Measurements from ENCODE around the gene SKP2.
"Not testable (repeated sequence)": the region's sequence is repeated elsewhere in the genome, so short reads cannot be mapped to it uniquely, and the experiment has no call there.

Gene SKP2

DNA sequence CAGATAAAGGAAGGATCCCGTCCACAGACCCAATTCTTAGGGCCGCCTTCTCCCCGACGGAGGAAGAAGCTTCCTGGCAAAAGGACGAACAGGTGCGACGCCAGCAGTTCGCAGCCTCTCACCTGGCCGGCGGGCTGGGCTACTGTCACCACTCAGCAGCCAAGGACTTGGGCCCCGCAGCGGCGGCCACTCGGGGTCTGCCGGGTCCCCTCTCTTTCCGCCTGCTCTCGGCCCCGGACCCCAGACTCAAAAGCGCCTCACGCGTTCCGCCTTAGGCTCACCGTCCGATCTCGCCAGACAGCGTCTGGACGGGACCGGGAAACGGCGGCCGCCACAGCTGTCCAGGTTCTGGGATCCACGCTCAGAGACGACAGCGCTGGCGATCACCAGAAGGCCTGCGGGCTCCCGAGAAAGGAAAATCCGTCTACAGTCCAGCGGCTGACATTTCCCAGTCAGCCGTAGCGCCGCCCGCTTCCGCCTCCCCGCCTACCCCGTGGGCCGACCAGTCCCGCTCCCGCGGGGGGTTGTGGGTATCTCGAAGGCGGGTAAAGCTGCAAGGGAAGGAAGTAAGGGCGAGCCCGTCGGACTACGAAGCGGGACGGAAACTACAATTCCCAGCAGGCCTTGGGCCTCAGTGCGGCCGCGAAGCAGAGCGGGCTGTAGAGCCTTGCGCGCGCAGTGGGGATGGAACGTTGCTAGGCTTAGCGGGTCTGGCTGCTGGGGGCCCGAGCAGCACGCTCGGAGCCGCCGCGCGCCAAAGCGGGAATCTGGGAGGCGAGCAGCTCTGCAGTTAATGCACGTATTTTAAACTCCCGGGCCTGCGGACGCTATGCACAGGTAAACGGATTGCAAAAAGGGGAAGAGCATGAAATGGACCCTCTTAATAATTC is at the start of gene SKP2, which contains the start of gene LMBRD2:
SKP2 (plus strand) TSS at position 678 of the 890 bp plus-strand sequence; CDS start at position 830, 152 bp downstream.
LMBRD2 (minus strand) TSS at position 454 of the 890 bp plus-strand sequence. CDS start 8,538 bp downstream, outside the sequence.
- DNase-seq, result peak; percentile 99

DNA sequence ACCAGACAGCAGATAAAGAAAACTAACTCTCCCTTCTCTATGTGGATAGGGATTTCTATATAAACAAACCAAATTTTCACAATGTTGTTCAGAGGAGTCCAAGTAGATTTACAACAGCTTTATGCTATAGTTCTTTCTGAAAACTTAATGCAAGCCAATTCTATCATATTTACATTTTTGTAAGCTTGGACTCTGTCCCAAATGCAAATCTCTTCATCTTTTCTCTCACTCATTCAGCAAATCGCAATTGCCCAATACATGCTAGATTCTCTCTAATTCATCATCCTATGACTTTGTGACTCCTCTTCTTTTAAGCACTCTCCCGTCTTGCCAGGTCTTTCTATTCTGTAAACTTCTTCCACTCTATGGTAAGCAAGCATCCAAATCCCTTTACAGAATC is 46.1 kb upstream of the SKP2 start:
- no peak for DNase-seq

DNA sequence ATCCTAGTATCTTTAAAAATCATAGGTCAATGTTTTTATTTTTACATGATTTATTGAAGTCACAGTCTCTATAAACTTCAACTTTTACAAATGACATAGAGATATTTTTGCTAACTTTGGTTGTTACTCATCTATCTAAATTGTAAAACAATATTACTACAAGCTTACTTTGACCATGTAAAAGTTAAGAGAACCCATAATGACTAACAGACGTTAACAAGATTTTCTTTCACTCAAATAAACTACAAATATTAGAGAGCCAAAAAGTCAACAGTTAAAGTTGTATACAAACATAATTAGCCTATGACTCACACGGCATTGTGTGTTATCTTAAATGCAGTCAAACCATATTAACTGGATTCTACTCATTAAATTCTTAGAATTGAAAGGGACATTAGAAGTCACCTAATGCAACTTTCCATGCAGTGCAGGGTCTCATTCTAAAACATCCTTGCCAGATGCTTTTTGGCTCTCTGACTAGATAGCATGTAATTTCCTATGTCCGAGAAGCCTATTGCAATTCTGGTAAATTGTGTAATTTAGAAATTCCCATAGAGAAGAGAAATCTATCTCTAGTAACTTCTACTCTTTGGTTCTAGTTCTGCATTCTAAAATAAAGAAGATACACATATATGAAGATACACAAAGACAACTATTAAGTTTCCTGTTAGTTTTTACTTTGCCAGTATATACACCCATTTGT is 43.0 kb upstream of the SKP2 start:
- no peak for DNase-seq

DNA sequence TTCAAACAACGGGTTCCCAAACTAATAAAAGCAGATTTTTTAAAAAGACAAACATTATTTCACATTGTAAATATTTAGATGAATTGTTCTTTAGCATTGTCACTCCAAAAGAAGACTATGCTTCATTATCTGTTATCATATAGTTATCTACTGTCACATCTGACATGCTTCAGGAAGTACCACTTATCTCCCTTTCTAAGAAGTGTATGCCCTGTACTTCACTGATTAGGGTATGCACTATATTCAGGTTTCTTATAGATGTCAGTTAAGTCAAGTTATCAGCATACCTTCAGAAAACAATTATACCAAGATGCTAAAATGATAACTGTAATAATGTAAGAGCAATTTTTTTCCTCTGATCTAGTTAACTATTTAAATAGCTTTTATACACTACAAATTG is 40.7 kb upstream of the SKP2 start:
- DNase-seq, result no peak

DNA sequence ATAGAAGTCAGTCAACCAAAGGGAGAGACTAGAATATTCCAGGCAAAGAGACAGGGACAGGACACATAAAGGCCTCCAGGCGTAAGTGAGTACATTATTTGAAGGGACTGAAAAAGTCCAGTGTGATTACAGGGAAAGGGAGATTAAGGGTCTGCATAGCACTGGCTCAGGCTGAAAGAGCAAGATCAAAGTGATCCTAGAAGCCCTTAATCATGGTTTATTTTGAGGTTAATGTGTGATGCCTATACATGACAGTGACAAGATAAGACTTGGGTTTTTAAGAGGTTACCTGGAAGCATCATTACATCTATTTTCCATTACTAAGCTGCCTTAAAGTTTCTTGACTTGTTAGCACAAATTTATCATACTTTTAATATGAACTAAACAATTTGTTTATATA is 26.0 kb upstream of the SKP2 start:
- DNase-seq, result no peak

DNA sequence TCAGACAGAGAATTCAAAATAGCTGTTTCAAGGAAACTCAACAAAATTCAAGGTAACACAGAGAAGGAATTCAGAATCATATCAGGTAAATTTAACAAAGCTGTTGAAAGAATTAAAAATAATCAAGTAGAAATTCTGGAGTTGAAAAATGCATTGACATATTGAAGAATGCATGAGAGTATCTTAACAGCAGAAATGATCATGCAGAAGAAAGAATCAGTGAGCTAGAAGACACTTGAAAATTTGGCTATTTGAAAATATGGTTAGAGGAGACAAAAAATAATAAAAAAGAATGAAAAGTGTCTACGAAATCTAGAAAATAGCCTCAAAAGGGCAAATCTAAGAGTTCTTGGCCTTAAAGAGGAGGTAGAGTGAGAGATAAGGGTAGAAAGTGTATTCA is 23.1 kb upstream of the SKP2 start:
- no peak for DNase-seq

DNA sequence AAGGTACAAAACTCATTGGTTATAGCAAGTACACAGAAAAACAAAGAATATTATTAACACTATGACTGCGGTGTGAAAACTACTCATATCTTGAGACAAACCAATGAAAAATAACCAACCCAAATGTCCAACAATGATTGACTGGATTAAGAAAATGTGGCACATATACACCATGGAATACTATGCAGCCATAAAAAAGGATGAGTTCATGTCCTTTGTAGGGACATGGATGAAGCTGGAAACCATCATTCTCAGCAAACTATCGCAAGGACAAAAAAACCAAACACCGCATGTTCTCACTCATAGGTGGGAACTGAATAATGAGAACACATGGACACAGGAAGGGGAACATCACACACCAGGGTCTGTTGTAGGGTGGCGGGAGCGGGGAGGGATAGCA is 22.2 kb upstream of the SKP2 start:
- DNase-seq, result not testable (repeated sequence)

DNA sequence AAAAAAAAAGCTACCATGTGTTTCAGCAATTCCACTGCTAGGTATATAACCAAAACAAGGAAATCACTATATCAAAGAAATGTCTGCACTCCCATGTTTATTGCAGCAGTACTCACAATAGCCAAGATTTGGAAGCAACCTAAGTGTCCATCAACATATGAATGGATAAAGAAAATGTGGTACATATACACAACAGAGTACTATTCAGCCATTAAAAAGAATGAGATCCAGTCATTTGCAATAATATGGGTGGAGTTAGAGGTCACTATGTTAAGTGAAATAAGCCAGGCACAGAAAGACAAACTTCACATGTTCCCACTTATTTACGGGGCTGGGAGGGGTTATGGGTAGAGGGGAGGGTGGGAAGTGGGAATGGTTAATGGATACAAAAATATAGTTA is 18.9 kb upstream of the SKP2 start:
- DNase-seq, result not testable (repeated sequence)

DNA sequence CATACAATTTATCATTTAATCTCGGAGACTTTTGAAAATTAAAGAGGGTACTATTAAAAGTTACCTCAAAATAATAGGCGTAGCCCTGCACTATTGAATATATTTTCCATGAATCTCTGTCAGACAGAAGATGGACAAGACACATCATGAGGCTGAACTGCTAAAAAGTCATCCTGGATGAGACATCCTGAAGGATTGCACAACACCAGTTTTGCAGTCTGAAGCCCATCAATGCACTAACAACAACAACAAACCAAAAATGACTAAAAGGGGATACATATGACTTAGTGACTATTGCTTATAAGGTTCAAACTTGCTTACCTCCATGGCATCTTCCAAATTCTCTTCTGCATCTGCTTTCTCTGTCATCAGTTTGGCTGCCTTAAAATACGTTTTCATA is 15.9 kb upstream of the SKP2 start:
- DNase-seq, result no peak

DNA sequence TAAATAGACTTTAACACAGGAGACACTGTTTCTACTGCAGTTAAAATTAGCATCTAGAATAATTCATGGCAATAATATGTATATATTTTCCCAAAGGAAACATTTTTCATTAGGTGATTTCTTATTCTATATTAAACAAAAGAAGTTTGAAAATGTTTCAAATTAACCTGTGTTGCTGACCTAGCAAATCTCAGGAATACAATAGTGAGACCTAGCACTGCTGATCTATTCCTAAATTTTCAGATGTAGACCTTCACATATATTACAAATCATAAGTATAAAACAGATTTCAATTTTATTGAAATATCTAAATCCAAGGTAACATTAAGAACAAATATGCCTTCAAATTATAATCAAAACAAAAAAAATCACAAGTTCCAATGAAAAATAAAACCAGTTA is 15.3 kb upstream of the SKP2 start:
- no peak for DNase-seq

DNA sequence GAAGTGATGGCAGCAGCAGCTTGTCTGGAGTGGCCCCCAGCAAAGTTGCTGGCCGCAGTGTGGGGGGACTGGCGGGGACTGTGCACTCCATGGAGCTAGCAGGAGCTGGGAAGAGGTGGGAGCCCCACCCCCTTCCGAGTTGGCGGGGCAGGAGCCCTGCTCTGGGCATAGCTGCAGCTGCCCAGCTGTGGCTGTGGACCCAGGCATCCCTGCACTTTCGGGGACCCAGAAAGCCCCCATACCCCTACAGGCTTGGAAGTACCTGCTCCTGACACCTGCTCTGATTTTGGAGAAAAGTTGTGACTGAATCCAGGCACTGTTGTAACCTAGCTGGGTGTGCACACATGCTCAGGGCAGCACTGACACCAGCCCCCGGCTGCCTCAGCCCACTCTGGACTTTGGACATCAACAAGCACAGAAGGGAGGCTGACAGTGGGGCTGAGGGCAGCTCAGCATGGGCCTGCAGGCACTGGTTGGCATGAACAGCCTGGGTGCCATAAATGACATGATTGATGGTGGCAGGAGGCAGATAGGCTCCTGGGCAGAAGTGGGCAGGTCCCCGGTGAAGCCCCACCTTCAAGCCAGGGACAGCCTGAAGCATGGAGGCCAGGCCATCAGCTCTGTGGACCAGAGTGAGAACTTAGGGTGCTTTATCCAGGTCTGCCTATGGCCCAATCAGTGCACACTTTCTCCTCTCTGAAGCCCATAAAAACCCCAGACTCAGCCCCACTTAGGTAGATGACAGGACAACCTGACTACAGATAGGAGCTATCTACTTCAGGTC is 12.8 kb upstream of the SKP2 start:
- no peak for DNase-seq

DNA sequence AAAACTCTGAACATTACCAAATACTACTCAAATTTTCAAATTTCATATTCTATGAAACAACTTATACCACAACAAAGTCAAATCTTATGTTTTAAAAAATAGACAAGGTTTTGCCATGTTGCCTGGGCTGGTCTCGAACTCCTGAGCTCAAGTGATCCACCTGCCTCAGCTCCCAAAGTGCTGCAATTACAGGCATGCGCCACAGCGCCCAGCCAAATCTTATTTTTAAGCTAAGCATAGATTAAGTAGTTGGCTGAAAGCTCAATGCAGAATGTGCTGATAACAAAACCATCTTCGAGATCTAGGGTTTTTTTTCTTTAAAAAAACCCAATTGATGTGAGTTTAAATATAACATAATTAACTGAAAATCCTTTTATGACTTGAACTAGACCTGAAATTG is 6.6 kb upstream of the SKP2 start:
- no peak for DNase-seq

DNA sequence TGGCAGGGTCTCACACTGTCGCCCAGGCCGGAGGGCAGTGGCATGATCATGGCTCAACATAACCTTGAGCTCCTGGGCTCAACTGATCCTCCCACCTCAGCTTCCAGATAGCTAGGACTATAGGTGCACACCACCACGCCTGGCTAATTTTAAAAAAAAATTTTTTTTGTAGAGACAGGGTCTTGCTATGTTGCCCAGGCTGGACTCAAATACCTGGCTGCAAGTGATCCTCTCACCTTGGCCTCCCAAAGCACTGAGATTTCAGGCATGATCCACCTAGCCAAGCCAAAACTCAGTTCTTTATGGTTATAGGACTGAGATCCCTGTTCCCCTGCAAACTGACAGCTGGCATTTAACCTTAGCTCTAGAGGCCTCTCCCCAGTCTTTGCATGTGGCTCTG is 5.5 kb upstream of the SKP2 start:
- no peak for DNase-seq

DNA sequence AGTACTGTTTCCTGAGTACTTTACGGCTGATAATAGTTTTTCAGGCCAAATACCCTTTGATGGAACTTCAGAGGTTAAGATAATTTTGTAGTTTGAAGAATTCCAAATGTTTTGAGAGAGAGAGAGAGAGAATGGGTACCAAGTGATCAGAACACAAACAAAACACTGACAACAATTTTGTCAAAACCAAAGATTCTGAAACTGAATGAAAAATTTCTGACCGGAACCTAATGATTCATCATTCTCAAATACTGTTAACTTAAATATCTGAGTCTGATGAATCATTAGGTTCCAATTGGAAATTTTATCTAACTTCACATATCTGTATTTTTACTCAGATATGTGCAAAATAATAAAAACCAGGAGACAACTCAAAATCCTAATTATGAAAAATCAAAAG is 4.2 kb upstream of the SKP2 start:
- DNase-seq, result no peak

DNA sequence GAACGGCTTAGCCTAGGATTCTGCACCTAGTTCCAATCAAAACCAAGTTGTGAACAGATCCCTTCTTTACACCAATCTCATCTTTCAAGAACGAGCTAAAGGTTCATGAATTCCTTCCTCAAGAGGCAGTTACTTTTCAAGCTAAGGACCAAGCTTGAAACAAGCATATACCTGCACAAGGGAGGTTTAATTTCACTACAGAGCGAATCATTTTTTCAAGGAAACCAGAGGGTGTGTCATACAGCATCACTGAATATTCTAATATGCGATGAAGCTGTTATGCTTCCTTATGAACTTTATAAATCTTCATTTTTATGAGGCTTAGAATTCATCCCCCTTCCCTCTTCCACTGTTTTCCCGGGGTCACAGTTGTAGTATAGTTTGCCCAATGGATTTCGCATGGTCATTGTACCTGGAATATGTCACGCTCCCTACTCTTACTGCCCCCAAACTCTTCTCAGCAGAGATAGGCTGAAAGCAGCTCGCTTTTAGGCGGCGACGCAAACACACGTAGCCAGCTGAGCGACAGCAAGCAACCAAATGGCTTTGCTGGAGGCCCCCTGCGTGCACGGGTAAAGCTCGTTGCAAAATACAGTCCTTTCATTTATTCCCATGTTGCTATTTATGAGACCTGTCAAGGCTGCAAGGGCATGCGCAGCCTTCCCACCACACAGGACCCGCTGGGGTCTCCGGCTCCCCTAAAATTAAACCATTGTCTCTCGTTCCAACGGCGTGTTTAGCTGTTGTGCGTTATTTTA is 1.1 kb upstream of the SKP2 start:
- DNase-seq, result peak; percentile 32

DNA sequence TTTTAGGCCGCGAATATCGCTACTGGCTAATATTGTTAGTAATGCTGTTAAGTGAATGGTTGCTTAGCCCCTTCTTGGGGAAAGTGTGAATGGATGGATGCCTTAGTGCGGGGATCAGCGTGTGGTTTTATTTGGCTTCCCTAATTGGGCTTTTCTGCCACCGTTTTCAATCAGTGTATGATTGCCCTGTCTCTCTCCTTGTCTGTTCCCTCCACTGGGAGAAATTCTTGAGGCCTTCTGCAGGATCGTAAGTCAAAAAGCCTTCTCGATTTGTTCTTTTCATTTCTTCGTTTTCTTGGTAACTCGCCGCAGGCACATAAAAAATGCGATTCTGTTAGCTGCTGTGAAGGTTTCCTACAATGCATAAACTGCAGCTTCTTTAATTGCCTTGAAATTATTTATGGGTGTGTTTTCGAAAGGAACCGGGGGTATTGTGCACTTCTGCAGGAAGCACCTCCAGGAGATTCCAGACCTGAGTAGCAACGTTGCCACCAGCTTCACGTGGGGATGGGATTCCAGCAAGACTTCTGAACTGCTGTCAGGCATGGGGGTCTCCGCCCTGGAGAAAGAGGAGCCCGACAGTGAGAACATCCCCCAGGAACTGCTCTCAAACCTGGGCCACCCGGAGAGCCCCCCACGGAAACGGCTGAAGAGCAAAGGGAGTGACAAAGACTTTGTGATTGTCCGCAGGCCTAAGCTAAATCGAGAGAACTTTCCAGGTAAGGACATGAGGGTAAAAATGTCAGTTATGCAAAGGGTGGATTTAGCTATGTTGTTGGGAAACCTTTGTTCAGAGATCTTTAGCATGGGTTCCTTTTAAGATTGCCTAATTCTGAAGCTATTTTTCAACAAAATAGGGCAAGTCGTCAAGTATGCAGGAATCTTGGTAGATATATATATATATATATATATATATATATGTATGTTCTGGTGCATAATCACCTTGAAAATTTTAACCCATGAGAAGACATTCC is 700 bp downstream of the SKP2 start:
- peak; percentile 16 for DNase-seq

DNA sequence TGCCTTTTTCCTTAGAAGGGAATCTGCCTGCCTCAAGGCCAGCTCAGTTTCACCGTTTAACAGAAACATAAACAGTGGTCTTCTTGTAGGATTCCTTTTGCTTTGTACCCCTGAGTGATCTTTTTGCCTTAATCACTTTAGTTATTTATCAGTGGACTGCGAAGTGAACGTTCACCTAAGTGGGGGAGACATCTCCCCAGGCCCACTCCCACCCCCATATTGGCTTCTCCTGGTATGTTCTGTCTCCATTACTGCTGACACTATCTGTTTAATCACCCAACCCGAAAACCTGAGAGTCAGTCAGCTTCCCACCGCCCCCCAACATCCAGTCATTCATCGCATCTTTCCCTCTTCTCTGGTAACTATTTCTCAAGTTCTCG is 1.4 kb downstream of the SKP2 start:
- DNase-seq, result no peak

DNA sequence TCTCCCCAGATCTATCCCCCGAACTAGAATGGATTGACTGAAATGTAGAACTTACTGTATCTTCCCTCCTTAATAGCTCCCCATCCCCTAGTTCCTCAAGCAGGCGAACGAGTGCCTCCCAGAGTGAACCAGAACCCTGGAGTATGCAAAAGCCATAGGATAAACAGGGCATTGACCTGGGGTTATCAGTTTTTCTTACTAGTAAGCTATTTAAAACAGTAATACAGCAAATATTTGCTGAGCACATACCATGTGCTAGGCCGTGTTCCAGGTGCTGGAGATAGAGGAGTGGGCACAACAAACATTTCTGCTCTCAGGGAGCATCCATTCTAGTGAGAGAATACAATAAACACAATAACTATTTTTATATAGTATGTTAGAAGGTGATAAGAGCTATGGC is 1.8 kb downstream of the SKP2 start:
- no peak for DNase-seq

DNA sequence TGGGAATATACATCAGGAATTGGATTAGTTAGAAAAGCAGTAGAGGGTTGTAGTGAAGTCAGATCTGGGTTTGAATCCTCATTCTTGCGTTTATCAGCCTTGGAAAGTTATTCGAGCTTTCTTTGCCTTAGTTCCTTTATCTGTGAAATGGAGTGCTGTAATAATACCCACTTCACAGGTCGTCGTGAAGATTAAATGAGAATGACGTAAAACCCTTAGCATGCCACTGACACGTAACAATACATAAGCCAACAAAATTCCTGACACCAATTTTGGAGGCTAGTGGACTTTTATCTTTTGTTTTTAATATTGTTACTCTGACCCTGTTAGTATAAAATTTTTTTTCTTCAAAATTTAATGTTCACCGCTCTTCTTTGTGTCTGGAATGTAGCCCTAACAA is 3.4 kb downstream of the SKP2 start:
- DNase-seq, result no peak

DNA sequence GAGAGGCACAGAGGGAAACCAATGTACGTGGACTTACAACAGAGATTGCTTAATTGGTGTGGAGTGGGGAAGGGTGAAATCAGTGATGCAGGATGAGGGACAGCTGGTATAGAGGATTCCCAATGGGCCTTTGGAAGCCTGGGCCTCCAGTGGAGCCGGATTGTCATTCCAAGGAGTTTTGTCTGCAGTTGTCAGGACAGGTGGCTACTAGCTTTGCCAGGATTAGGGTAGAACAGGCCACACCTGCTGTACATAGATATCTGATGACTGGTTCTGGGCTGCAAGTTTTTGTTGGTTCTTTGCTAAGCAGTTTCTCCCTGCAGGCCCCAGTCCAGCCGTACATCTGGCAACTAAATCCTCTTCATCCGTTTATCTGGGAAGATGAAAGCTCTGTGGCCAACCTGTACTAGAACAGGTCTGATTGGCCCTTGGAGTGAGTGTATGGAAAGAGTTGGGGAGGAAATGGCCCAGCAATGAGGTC is 4.2 kb downstream of the SKP2 start:
- no peak for DNase-seq

DNA sequence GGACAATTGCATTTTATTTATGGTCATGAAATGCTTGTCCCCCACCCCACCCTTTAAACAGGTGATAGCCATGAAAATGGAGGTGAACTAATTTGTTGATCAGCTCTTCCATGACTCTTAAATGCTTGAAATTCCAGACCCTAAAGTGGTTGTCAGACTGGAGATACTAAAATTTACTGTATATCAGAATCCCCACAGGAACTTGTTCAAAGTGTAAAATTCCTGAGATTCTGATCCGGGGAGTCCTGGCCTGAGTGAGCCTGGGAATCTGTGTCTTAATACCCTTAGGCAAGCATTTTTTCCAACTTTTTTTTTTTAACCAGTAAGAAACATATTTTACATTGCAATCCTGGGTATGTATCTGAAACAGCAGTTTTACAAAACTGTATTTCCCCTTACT is 4.7 kb downstream of the SKP2 start:
- no peak for DNase-seq

All from NCI-H345 (cell line).